ENCODE measurements around the gene CDKN3.

CDKN3 gene

GRCh38 chr14:54394596-54394995, 2.2 kb upstream of the CDKN3 start:
- Histone ChIP-seq H3K4me3 (ENCODE audit: low read length, poor library complexity, severe bottlenecking) (no peak overlapping the region), H3F3A (ENCODE audit: low read depth) (no peaks in the 10 kb centered on the region), H4K20me1 (ENCODE audit: insufficient read depth, low read length, poor library complexity, severe bottlenecking) (peaks cover 5% of the 10 kb centered on the region), H3K36me3 (ENCODE audit: insufficient read depth, low read length) (no peaks in the 10 kb centered on the region), H3K9me2 (replicated peaks; ENCODE audit: low read depth, low read length) (no peaks in the 10 kb centered on the region), H3K9me3 (ENCODE audit: insufficient read depth, low read depth, low read length) (no peaks in the 10 kb centered on the region), H3K4me2 (ENCODE audit: low read depth, low read length, poor library complexity, severe bottlenecking) (no peak overlapping the region), H3K4me1 (ENCODE audit: insufficient read depth, low read length, poor library complexity, severe bottlenecking) (peaks cover 22% of the 10 kb centered on the region), H3K9ac (ENCODE audit: low read depth, low read length, poor library complexity, severe bottlenecking) (no peak overlapping the region), H3K27me3 (ENCODE audit: insufficient read depth, low read length, poor library complexity, severe bottlenecking) (no peaks in the 10 kb centered on the region), H2AFZ (ENCODE audit: low read length) (no peak overlapping the region), H3K79me2 (ENCODE audit: insufficient read depth, low read length) (peaks cover 28% of the 10 kb centered on the region)
- TF ChIP-seq EZH2phosphoT487 (IDR thresholded peaks at IDR 0.05; ENCODE audit: borderline replicate concordance): no peak
- TF ChIP-seq, protein P1, sequence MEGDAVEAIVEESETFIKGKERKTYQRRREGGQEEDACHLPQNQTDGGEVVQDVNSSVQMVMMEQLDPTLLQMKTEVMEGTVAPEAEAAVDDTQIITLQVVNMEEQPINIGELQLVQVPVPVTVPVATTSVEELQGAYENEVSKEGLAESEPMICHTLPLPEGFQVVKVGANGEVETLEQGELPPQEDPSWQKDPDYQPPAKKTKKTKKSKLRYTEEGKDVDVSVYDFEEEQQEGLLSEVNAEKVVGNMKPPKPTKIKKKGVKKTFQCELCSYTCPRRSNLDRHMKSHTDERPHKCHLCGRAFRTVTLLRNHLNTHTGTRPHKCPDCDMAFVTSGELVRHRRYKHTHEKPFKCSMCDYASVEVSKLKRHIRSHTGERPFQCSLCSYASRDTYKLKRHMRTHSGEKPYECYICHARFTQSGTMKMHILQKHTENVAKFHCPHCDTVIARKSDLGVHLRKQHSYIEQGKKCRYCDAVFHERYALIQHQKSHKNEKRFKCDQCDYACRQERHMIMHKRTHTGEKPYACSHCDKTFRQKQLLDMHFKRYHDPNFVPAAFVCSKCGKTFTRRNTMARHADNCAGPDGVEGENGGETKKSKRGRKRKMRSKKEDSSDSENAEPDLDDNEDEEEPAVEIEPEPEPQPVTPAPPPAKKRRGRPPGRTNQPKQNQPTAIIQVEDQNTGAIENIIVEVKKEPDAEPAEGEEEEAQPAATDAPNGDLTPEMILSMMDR (conservative IDR thresholded peaks at IDR 0.05; ENCODE audit: low read length): no peak

DNA sequence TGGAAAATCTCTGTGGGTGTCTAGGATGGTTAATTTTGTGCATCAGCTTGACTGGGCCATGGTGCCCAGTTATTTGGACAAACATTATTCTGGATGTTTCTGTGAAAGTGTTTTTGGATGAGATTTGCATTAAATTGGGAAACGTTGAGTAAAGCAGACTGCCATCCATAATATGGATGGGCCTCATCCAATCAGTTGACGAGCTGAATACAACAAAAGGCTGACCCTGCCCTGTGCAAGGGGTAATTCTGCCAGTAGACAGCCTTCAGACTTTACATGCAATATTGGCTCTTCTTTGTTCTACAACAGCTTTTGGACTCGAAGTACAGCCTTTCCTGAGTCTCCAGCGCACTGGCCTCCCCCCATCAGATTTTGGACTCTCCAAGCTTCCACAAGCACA, 1.5 kb upstream of the CDKN3 start:
- H3K36me3 ChIP-seq (ENCODE audit: insufficient read depth, low read length): no peaks in the 10 kb centered on the region
- H3K79me2 ChIP-seq (ENCODE audit: insufficient read depth, low read length): peaks cover 35% of the 10 kb centered on the region
- H3K9me2 ChIP-seq (replicated peaks; ENCODE audit: low read depth, low read length): no peaks in the 10 kb centered on the region
- no peaks in the 10 kb centered on the region for H3K9me3 ChIP-seq (ENCODE audit: insufficient read depth, low read depth, low read length)
- no peak for TF ChIP-seq EZH2phosphoT487 (IDR thresholded peaks at IDR 0.05; ENCODE audit: borderline replicate concordance)
- TF ChIP-seq, protein P1 (conservative IDR thresholded peaks at IDR 0.05; ENCODE audit: low read length): no peak
- no peak overlapping the region for H3K4me3 ChIP-seq (ENCODE audit: low read length, poor library complexity, severe bottlenecking)
- H3K27me3 ChIP-seq (ENCODE audit: insufficient read depth, low read length, poor library complexity, severe bottlenecking): no peaks in the 10 kb centered on the region
- no peak overlapping the region for H2AFZ ChIP-seq (ENCODE audit: low read length)
- no peak overlapping the region for H3K9ac ChIP-seq (ENCODE audit: low read depth, low read length, poor library complexity, severe bottlenecking)
- no peaks in the 10 kb centered on the region for H3F3A ChIP-seq (ENCODE audit: low read depth)
- H3K4me1 ChIP-seq (ENCODE audit: insufficient read depth, low read length, poor library complexity, severe bottlenecking): peaks cover 27% of the 10 kb centered on the region
- no peak overlapping the region for H3K4me2 ChIP-seq (ENCODE audit: low read depth, low read length, poor library complexity, severe bottlenecking)
- peaks cover 5% of the 10 kb centered on the region for H4K20me1 ChIP-seq (ENCODE audit: insufficient read depth, low read length, poor library complexity, severe bottlenecking)

DNA sequence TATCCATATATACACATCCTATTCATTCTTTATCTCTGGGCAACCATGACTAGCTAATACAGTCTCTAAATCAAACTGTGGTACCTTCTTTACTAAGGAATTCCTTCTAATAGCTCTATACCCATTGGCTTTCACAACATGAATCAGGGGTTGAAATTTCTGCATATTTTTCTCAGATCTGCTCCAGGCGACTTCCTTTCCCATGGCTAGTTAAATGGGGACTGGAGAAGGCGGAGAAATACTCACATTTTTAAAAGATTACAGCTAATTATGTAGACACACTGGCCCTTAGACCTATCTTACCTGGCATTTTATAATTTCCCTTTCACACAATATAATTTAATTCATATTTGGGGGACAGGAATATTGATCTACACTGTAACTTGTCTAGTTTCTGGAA, 1.1 kb upstream of the CDKN3 start:
- H2AFZ ChIP-seq (ENCODE audit: low read length): no peak overlapping the region
- no peaks in the 10 kb centered on the region for H3K9me2 ChIP-seq (replicated peaks; ENCODE audit: low read depth, low read length)
- H3K4me1 ChIP-seq (ENCODE audit: insufficient read depth, low read length, poor library complexity, severe bottlenecking): peaks cover 31% of the 10 kb centered on the region
- H3K9ac ChIP-seq (ENCODE audit: low read depth, low read length, poor library complexity, severe bottlenecking): no peak overlapping the region
- H3F3A ChIP-seq (ENCODE audit: low read depth): no peaks in the 10 kb centered on the region
- no peak overlapping the region for H3K4me3 ChIP-seq (ENCODE audit: low read length, poor library complexity, severe bottlenecking)
- H4K20me1 ChIP-seq (ENCODE audit: insufficient read depth, low read length, poor library complexity, severe bottlenecking): peaks cover 5% of the 10 kb centered on the region
- H3K9me3 ChIP-seq (ENCODE audit: insufficient read depth, low read depth, low read length): no peaks in the 10 kb centered on the region
- peaks cover 39% of the 10 kb centered on the region for H3K79me2 ChIP-seq (ENCODE audit: insufficient read depth, low read length)
- no peaks in the 10 kb centered on the region for H3K36me3 ChIP-seq (ENCODE audit: insufficient read depth, low read length)
- TF ChIP-seq, protein P1 (conservative IDR thresholded peaks at IDR 0.05; ENCODE audit: low read length): no peak
- no peak for TF ChIP-seq EZH2phosphoT487 (IDR thresholded peaks at IDR 0.05; ENCODE audit: borderline replicate concordance)
- no peak overlapping the region for H3K4me2 ChIP-seq (ENCODE audit: low read depth, low read length, poor library complexity, severe bottlenecking)
- H3K27me3 ChIP-seq (ENCODE audit: insufficient read depth, low read length, poor library complexity, severe bottlenecking): no peaks in the 10 kb centered on the region

Measured in Loucy (cell line).